ENCODE data around the gene ANKRD49. TPM values are rescaled to one million over a fixed set of nuclear protein-coding genes. Genes with fewer than 3 reads are reported as not detected.
"Not testable (repeated sequence)": the region's sequence is repeated elsewhere in the genome, so short reads cannot be mapped to it uniquely, and the experiment has no call there.

The ANKRD49 gene
- total RNA-seq, 1 donor from 2014 or later = 5.9 TPM

DNA sequence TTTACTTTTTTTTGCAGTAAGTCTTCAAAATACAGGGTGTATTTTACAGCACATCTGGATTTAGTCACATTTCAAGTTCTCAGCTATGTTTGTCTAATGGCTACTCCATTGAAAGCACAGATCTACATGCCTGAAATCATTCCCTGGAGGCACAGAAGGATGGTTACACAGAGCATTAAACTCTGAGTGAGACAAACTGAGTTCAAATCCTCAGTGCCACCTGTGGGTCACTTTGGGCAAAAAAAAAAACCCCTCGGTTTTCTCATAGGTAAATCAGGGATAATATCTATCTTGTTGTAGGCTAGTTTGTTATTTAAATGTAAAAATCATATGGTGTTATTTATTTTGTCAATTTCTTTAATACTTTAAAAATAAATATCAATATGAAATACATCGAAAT is 7.7 kb downstream of the ANKRD49 start:
- DNase-seq (ENCODE audit: missing footprints) = no peak
- intact Hi-C loops (cut with DNase I) = loop anchor here (5.0 to 10.0 kb wide), 2 partner anchors 317 to 604 kb away; no protein-coding TSS in a partner anchor
- ATAC-seq = no peak

DNA sequence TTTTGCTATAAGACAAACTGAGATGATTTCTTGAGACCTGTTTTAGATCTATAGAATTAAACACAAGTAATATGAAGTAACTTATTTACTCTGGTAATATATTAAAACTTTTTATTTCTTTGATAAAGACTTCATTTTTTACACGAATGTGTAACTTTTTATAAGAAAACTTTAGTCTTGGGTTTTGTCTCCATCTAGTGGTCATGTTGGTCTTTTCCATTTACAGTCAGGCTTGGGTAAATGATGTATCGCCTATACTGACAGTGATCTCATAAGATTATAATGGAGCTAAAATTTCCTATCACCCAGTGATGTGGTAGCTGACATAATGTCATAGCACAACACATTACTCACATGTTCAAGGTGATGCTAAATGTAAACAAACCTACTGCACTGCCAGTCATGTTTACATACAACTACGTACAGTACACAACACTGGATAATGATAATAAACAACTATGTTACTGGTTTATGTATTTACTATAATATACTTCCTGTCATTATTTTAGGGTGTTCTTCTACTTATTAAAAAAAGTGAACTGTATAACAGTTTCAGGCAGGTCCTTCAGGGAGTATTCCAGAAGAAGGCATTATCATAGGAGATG is 11.0 kb downstream of the ANKRD49 start:
- no peak for ATAC-seq
- DNase-seq (ENCODE audit: missing footprints) = no peak
- intact Hi-C loops (cut with DNase I) = loop anchor here (5.0 to 10.0 kb wide), 2 partner anchors 320 to 607 kb away; no protein-coding TSS in a partner anchor

DNA sequence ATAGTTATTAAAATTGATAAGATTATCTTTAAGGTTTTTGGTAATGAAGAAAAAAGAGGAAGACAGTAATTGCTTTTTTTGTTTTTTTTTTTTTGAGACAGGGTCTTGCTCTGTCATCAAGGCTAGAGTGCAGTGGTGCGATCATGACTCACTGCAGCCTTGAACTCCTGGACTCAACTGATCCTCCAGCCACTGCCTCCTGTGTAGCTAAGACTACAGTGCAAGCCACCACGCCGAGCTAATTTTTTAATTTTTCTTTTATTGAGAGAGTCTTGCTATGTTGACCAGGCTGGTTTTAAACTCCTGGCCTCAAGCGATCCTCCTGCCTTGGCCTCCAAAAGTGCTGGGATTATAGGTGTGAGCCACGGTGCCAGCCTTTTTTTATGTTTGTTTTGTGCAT is 12.7 kb downstream of the ANKRD49 start:
- not testable (repeated sequence) for ATAC-seq
- peak; percentile 22 for DNase-seq (ENCODE audit: missing footprints)
- intact Hi-C loops (cut with DNase I) = loop anchor here (10.0 kb wide), 1 partner anchor 322 kb away; no protein-coding TSS in a partner anchor

DNA sequence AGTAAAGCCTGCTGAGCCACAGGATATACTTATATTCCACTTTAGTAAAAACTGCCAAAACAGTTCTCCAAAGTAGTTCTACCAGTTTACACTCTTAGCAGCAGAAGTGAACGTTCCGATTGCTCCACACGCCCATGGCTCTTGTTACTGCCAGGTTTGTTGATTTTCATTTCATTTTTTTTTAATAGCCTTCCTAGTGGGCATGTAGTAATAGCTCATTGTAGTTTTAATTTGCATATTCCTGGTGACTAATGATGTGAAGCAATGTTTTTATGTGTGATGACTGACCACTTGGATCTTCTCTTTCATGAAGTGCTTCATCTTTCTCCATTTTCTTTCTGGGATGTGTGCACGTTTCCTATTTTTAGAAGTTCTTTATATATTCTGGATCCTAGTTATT is 13.7 kb downstream of the ANKRD49 start:
- ATAC-seq = no peak
- intact Hi-C loops (cut with DNase I) = loop anchor here (10.0 kb wide), 1 partner anchor 323 kb away; no protein-coding TSS in a partner anchor
- peak; percentile 17 for DNase-seq (ENCODE audit: missing footprints)

DNA sequence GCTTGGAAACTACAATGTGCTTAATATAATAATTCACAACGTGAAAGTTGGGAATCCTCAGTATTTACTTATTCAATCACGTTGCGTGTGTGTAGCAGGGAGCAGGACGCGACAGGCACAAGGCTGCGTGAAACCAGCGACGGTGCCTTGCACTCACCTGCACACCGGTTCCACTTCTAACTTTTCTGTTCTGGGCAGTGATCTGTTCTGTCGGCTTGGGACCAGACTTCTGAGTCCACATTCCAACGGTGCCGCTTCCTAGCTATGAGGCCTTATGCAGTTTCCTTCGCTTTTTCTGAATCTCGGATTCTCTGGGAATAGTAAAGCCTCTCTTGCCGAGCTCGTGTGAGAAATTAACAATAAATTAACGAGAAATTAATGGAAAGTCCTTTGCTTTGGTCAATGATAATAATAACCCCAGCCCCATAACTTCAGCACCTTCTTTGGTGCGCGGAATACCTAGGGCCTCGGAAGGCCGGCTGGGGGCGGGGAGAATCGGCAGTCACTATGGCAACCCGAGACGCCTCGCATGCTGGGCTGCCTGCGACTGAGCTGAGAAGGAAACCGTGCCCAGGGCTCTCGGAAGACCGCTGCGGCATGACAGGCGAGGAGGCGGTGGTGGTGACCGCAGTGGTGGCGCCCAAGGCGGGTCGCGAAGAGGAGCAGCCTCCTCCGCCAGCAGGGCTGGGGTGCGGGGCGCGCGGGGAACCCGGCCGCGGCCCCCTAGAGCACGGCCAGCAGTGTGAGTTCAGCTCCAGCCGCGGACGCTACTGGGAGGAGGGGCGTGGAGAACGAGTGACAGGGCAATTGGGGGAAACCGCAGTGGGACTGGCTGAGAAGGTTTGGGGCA is 18.4 kb downstream of the ANKRD49 start, which contains the start of gene C11orf97:
TSS of gene C11orf97 (plus strand) at position 530 of the 850 bp plus-strand sequence. CDS start at position 598, 68 bp downstream.
- ATAC-seq (peak; percentile 86), DNase-seq (ENCODE audit: missing footprints) (peak; percentile 82)
- intact Hi-C loops (cut with DNase I) = no loop called here

DNA sequence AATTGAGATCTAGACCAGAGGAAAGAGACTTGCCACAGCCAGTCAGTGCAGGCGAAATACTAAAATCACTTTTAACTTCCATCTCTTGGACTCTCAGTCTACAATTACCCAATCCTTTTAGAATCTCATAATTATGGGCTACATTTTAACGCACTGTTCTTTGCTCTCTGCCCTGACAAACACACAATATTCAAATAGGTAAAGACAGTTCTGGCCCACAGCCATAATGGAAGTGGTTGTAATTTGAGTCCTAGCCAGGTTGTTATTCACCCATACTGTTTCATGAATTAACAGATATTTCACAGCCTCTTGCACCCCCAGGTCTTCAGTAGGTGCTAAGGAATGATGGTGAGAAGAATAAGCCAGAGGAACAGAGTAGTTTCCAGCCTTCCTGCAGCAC is 19.3 kb downstream of the ANKRD49 start:
- intact Hi-C loops (cut with DNase I) = no loop called here
- DNase-seq (ENCODE audit: missing footprints) = no peak
- no peak for ATAC-seq

DNA sequence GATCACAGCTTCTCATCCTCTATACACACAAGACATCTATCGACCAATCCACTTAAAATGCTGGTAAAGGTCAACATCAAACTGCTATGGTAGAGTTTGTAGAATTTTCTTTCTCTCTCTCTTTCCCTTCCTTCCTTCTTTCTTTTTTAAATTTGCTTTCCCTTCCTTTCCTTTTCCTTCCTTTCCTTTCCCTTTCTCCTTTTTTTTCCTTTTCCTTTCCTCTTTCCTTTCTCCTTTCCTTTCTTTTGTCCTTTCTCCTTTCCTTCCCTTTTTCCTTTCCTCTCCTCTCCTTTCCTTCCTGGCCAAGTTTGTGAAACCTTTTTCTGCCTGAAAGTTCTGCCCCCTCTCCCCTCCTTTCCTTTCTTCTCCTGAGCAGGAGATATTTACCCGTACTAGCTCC is 21.6 kb downstream of the ANKRD49 start:
- DNase-seq (ENCODE audit: missing footprints) (no peak), ATAC-seq (no peak)
- intact Hi-C loops (cut with DNase I) = no loop called here

DNA sequence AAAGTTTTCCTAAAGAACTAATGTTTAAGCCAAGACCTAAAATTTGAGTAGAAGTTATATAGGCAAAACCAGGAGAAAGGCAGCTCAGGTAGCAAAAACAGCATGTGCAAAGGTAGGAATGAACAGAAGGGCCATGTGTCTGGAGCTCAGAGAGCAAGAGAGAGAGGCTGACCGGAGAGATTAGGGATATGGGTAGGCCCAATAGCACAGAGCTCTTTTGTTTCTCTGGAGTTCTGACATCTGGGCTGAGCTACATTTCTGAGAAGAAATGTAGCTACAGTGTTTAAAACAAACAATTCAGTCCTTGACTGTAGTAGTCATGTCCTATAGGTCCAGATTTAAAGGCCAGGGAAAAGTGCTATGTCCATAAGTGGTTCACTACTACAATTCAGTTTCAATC is 22.9 kb downstream of the ANKRD49 start:
- intact Hi-C loops (cut with DNase I) = no loop called here
- ATAC-seq (no peak), DNase-seq (ENCODE audit: missing footprints) (no peak)

DNA sequence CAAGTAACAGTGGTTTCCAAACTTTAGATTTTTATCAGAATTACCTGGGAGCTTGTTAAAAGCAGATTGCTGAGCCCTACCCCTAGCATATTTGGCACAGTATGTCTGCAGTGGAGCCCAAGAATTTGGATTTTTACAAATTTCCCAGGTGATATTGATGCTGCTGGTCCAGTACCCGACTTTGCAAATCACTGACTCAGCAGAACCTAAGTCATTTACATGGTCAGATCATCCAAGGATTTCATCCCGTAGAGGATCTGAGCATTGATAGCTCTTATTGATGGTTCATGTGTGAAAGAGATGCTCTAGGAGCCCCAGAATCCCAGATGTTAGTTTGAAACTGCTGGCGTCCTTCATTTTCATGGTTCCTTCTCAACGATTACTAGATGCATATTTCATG is 24.5 kb downstream of the ANKRD49 start:
- ATAC-seq = no peak
- no peak for DNase-seq (ENCODE audit: missing footprints)
- intact Hi-C loops (cut with DNase I) = loop anchor here (2.0 kb wide), 1 partner anchor 45 kb away; no protein-coding TSS in a partner anchor

DNA sequence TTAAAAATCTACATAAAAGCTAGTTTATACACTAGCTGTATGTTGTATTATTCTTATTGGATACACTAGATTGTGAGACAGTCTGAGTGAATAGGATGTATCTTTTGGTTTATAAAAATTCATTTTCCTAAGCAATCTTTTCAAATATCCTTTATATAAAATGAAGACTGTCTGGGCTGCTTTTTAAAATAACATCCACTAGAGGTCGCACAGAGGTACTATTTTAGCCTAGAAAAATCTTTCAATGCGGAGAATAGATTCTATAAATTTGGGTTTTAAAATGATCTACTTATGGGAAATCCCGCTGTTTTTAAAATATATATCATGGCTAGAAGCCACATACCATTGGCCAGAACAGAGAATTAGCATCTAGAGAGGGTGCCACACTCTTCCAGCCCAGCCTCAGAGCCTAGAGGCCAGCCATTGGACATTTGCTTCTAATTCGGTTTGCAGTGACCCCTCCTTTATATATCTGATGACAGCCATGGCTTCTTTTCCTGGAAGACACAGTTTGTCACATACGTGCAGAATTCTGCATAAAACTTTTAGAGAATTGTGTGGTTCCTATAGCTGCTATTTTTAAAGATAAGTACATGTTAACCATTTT is 25.8 kb downstream of the ANKRD49 start:
- ATAC-seq = no peak

DNA sequence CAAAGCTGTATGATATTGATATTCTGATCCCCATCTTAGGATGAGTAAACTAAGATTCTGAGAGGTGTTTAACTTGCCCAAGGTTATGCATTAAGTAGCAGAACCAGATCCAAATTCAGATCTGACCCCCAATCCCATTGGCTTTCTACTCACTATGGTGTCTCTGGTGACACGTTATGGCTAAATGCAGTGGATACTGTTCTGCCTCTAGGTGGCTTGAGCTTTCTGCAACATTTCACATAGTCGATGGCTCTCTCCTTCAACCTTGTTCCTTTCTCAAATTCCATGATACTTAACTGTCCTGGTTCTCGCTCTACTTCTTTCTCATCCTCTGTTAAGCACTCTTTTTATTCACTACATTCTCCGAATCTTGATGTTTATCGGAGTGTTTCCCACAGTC is 27.9 kb downstream of the ANKRD49 start:
- DNase-seq (ENCODE audit: missing footprints) (no peak), ATAC-seq (no peak)
- intact Hi-C loops (cut with DNase I) = loop anchor here (5.0 kb wide), 1 partner anchor 81 kb away; no protein-coding TSS in a partner anchor

More for the DNA sequence above, 25.8 kb downstream of the ANKRD49 start:
- DNase-seq (ENCODE audit: missing footprints) = no peak
- intact Hi-C loops (cut with DNase I) = loop anchor here (2.0 to 5.0 kb wide), 2 partner anchors 43 to 83 kb away; no protein-coding TSS in a partner anchor

DNA sequence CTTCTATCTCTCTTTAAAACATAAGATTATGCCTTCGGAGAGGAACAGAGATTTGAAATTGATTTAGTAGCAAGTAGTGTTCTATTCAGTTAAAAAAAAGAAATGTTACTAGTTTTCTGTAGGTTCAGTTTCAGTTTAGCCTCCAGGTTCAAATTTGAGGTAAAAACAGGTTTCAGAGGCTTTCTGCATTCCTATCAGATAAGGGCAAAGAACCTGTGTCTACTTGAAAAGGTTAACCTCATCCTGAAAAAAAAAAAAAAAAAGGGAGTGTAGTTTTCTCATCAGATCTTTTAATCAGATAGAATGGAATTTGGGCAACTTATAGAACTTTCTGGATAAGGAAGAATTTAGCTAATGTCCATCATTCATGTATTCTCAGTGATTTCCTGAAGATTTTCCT is 30.6 kb downstream of the ANKRD49 start:
- DNase-seq (ENCODE audit: missing footprints) (no peak), ATAC-seq (no peak)
- intact Hi-C loops (cut with DNase I) = loop anchor here (5.0 kb wide), 1 partner anchor 78 kb away; no protein-coding TSS in a partner anchor

DNA sequence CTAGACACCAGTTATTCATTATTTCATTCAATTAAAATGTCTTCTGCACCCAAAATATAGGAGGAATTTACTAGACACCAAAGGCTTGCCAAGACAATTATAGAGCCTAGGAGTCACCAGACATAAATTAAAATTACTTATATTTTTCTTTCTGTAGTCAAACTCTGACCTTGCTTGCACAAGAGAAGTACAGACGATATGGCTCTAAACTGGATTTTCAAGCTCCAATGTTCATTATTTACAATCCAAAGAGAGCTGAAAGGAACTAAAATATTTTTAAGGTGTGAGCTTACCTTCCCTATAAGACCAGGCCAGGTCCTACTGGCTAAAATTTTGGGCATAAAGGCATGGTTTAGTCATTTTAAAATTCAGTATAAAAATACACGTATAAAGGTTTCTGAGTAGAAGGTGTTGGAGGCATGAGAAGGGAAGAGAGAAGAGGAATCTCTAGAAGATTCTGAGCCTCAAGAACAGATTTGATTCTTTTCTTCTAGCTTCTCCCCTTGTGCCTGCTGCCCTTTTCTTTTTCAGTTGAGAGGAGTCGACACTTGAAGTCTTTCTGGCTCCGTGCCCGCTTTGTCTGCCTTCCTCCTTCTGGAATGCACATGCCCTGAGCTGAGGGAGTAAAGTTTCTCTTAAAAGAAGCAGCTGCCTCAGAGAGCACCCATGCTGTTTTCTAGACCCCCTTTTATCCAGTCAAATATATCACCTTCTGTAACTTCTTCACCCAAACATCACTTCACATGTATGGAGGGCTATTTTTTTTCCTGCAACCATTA is 32.0 kb downstream of the ANKRD49 start:
- no peak for ATAC-seq
- DNase-seq (ENCODE audit: missing footprints) = peak; percentile 88
- intact Hi-C loops (cut with DNase I) = no loop called here

DNA sequence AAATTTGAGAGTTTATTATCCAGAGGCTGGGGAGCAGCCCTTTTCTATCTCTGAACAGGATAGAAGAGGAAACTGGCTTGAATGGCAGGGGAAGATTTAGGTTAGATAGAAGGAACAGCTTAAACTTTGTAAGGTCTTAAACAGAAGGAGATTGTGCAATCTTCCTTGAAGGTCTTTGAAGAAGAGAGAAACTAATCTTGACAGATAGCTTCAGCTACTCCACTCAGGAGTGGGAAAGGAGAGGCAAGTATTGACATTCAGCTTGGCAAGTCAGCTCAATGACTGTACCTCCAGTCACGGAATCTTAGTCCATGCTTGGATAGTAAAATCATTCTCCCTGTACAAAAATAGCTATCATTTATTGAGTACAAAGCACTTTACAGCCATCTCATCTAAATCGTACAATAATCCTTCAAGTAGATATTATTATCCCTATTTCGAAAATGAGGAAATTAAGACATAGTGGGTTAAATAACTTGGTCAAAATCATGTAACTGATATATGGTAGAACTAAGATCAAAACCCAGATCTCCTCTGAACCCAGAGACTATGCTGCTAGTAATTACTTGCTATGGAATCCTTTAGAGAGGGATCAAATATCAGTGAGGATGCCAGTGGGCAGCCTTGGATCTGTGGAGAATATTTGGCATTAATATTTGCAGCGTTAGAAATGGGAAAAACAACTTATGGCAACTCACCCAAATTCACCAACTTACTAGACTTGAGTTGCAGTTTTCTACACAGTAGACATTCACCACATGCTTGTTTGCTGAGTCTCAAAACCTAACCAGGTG is 33.1 kb downstream of the ANKRD49 start:
- no peak for DNase-seq (ENCODE audit: missing footprints)
- ATAC-seq = no peak
- intact Hi-C loops (cut with DNase I) = no loop called here

DNA sequence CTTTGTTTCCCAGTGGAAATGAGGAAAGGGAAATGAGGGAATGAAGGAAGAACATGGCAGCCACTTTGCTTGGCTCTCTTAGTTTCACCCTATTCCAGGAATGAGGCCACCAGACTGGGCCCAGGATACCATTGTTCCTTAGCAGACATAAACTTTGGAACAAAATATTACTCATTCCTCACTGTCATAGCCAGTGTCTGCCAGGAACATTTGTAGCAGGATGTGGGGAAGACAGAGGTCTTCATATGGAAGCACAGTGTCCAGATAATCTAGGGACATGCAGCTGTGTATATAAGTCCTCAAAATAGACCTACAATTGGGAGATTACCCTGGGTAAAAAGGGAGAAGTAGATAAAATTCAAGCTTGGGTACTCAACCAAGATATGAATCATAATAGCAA is 34.8 kb downstream of the ANKRD49 start:
- DNase-seq (ENCODE audit: missing footprints) = no peak
- ATAC-seq = no peak
- intact Hi-C loops (cut with DNase I) = no loop called here

DNA sequence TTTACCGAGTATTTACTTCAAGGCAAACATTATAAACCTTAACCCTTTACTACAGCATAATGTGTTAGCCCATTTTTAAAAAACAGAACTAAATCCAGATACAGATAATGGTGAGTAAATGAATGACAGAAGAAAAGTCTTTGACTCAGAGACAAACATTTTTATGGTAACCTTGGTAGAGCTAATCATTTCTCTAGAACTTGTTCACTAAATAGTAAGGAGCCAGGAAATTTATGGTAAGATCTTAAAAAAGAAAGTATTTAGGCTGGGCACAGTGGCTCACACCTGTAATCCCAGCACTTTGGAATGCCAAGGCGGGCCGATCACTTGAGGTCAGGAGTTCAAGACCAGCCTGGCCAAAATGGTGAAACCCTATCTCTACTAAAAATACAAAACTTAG is 38.4 kb downstream of the ANKRD49 start:
- intact Hi-C loops (cut with DNase I) = no loop called here
- DNase-seq (ENCODE audit: missing footprints) (no peak), ATAC-seq (no peak)

DNA sequence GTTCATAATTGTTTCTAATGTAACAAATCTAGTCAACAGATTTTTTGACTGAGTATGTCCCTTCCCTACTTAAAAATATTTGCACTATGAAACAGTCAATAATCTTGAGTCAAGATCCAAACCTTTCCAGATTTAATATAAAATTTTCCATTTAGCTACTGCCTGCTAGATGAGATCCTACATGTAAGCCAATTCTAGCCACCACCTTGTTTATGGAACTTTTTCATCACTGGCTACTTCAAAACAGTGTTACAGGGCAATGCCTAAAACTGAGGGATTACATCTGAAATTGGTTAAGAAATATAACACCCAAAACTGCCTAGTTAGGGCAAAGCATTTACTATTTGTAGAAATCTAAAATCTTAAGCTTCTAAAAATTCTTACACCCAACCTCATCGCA is 39.4 kb downstream of the ANKRD49 start:
- ATAC-seq = no peak
- intact Hi-C loops (cut with DNase I) = no loop called here

More for the DNA sequence above, 39.4 kb downstream of the ANKRD49 start:
- no peak for DNase-seq (ENCODE audit: missing footprints)
